Activated CD4-positive, alpha-beta memory T cell treated with anti-CD3 and anti-CD28 coated beads for 36 hours (primary cell): ENCODE results near the gene NWD2. TPM values are rescaled to one million over a fixed set of nuclear protein-coding genes. Genes with fewer than 3 reads are reported as not detected.

Experiments used
- CTCF ChIA-PET: fragments of 350-600 bp; sonication (Branson Sonifier 250); formaldehyde crosslinking; loops from one replicate; lab custom pipeline; 2021; ENCODE audit warnings: antibody characterized with exemption, inconsistent platforms; lab: Charles Lee
- POLR2A ChIA-PET: fragments of 350-600 bp; sonication (Branson Sonifier 250); formaldehyde crosslinking; loops from one replicate; lab custom pipeline; 2021; ENCODE audit warnings: antibody characterized with exemption; lab: Charles Lee
- DNase-seq: peaks from one replicate; pipeline ENCODE4 v3.0.0-alpha.2; 2020
- H3K27ac Mint-ChIP-seq: one replicate; pipeline ENCODE4 v1.8.0; 2021; ENCODE audit warnings: mixed read lengths
- H3K27me3 Mint-ChIP-seq: one replicate; pipeline ENCODE4 v1.8.0; 2021; ENCODE audit warnings: mixed read lengths
- H3K36me3 Mint-ChIP-seq: one replicate; pipeline ENCODE4 v1.8.0; 2021; ENCODE audit warnings: mixed read lengths
- H3K4me1 Mint-ChIP-seq: one replicate; pipeline ENCODE4 v1.8.0; 2021; ENCODE audit warnings: low read depth, mixed read lengths
- H3K4me3 Mint-ChIP-seq: one replicate; pipeline ENCODE4 v1.8.0; 2021; ENCODE audit warnings: mild to moderate bottlenecking, mixed read lengths
- H3K9me3 Mint-ChIP-seq: one replicate; pipeline ENCODE4 v1.8.0; 2021; ENCODE audit warnings: mixed read lengths
- intact Hi-C: fragments of 100-400 bp; cut with micrococcal nuclease; formaldehyde crosslinking; loops from one replicate; pipeline ENCODE4 v1.15.1; 2023
- total RNA-seq, 2 experiments: library from RNA; stranded (reverse); gene quantifications; one replicate each; pipeline ENCODE4 v1.2.3, GENCODE V29; 2021

Gene NWD2
- total RNA-seq, 2 experiments from 2014 or later = not detected

GRCh38 chr4:37451656-37452055 is 207.1 kb downstream of the NWD2 start:
- POLR2A ChIA-PET = no interaction called here
- Mint-ChIP-seq H3K27ac (no peak overlapping the region), H3K36me3 (no peaks in the 10 kb centered on the region), H3K9me3 (no peaks in the 10 kb centered on the region), H3K27me3 (peaks cover 29% of the 10 kb centered on the region), H3K4me1 (peaks cover 12% of the 10 kb centered on the region), H3K4me3 (no peak overlapping the region)
- intact Hi-C loops = loop anchor here (2.0 to 10.0 kb wide), 4 partner anchors 329 to 583 kb away; partner anchors contain the start of gene TBC1D1
- no peak for DNase-seq
- CTCF ChIA-PET = interaction anchor here (3.2 kb wide), 1 partner anchor 114 kb away, joined by 39 read pairs; no protein-coding TSS in a partner anchor

GRCh38 chr4:37452952-37453280 is 208.4 kb downstream of the NWD2 start:
- POLR2A ChIA-PET = interaction anchor here (1.2 kb wide), 1 partner anchor 114 kb away, joined by 3 read pairs; no protein-coding TSS in a partner anchor
- Mint-ChIP-seq H3K9me3 (no peaks in the 10 kb centered on the region), H3K36me3 (no peaks in the 10 kb centered on the region), H3K4me1 (peaks cover 12% of the 10 kb centered on the region), H3K27me3 (peaks cover 33% of the 10 kb centered on the region), H3K4me3 (peak overlapping the region; percentile 52), H3K27ac (no peak overlapping the region)
- CTCF ChIA-PET = interaction anchor here (0.7 to 3.2 kb wide), 12 partner anchors 10 to 326 kb away, joined by 3 to 39 read pairs (median 4); no protein-coding TSS in a partner anchor
- intact Hi-C loops = loop anchor here (1.0 to 10.0 kb wide), 5 partner anchors 113 to 582 kb away; partner anchors contain the start of gene TBC1D1
- DNase-seq = peak; percentile 55

GRCh38 chr4:37453281-37453998 is 208.9 kb downstream of the NWD2 start:
- CTCF ChIA-PET = interaction anchor here (0.7 to 3.2 kb wide), 13 partner anchors 9 to 325 kb away, joined by 3 to 39 read pairs (median 4); no protein-coding TSS in a partner anchor
- POLR2A ChIA-PET = interaction anchor here (1.2 kb wide), 2 partner anchors 12 to 113 kb away, joined by 3 read pairs; no protein-coding TSS in a partner anchor
- peaks cover 12% of the 10 kb centered on the region for H3K4me1 Mint-ChIP-seq

GRCh38 chr4:37453999-37454800 is 209.7 kb downstream of the NWD2 start:
- Mint-ChIP-seq H3K27me3 (peaks cover 33% of the 10 kb centered on the region), H3K27ac (no peak overlapping the region), H3K36me3 (no peaks in the 10 kb centered on the region), H3K4me3 (no peak overlapping the region), H3K9me3 (no peaks in the 10 kb centered on the region), H3K4me1 (peaks cover 12% of the 10 kb centered on the region)
- intact Hi-C loops = loop anchor here (1.0 to 10.0 kb wide), 5 partner anchors 112 to 581 kb away; partner anchors contain the start of gene TBC1D1
- no peak for DNase-seq
- ChIA-PET POLR2A (interaction anchor here (1.2 kb wide), 2 partner anchors 11 to 113 kb away, joined by 3 read pairs; no protein-coding TSS in a partner anchor), CTCF (interaction anchor here (0.7 to 3.2 kb wide), 5 partner anchors 9 to 148 kb away, joined by 3 to 39 read pairs (median 6); no protein-coding TSS in a partner anchor)

More at GRCh38 chr4:37453281-37453998, 208.9 kb downstream of the NWD2 start:
- Mint-ChIP-seq H3K36me3 (no peaks in the 10 kb centered on the region), H3K27me3 (peaks cover 33% of the 10 kb centered on the region), H3K4me3 (peak overlapping the region; percentile 52), H3K9me3 (no peaks in the 10 kb centered on the region), H3K27ac (no peak overlapping the region)
- intact Hi-C loops = loop anchor here (1.0 to 10.0 kb wide), 5 partner anchors 113 to 581 kb away; partner anchors contain the start of gene TBC1D1
- DNase-seq = peak; percentile 58

GRCh38 chr4:37455301-37456131 is 211.0 kb downstream of the NWD2 start:
- intact Hi-C loops = loop anchor here (10.0 kb wide), 1 partner anchor 579 kb away; no protein-coding TSS in a partner anchor
- Mint-ChIP-seq H3K4me3 (no peak overlapping the region), H3K36me3 (no peaks in the 10 kb centered on the region), H3K27me3 (peaks cover 34% of the 10 kb centered on the region), H3K9me3 (no peaks in the 10 kb centered on the region), H3K4me1 (peaks cover 12% of the 10 kb centered on the region), H3K27ac (no peak overlapping the region)
- DNase-seq = no peak
- ChIA-PET CTCF (no interaction called here), POLR2A (no interaction called here)

GRCh38 chr4:37461801-37462200 is 217.3 kb downstream of the NWD2 start:
- no peaks in the 10 kb centered on the region for H3K36me3 Mint-ChIP-seq
- no peak overlapping the region for H3K4me3 Mint-ChIP-seq
- intact Hi-C loops = no loop called here
- peaks cover 7% of the 10 kb centered on the region for H3K27me3 Mint-ChIP-seq
- DNase-seq = no peak
- H3K27ac Mint-ChIP-seq = no peak overlapping the region
- ChIA-PET POLR2A (no interaction called here), CTCF (no interaction called here)
- H3K4me1 Mint-ChIP-seq = no peaks in the 10 kb centered on the region
- H3K9me3 Mint-ChIP-seq = no peaks in the 10 kb centered on the region

- no peak for DNase-seq
- H3K9me3 Mint-ChIP-seq = no peaks in the 10 kb centered on the region
- H3K36me3 Mint-ChIP-seq = no peaks in the 10 kb centered on the region
- CTCF ChIA-PET = no interaction called here
- no peak overlapping the region for H3K4me3 Mint-ChIP-seq
- POLR2A ChIA-PET = no interaction called here
- intact Hi-C loops = no loop called here
- H3K27ac Mint-ChIP-seq = no peak overlapping the region
- H3K27me3 Mint-ChIP-seq = peaks cover 3% of the 10 kb centered on the region
- no peaks in the 10 kb centered on the region for H3K4me1 Mint-ChIP-seq
These were observed 218.7 kb downstream of the NWD2 start for GRCh38 chr4:37463033-37463856.

GRCh38 chr4:37464373-37465128 is 220.0 kb downstream of the NWD2 start:
- no peaks in the 10 kb centered on the region for H3K36me3 Mint-ChIP-seq
- POLR2A ChIA-PET = no interaction called here

GRCh38 chr4:37465296-37465695 is 220.8 kb downstream of the NWD2 start:
- no peaks in the 10 kb centered on the region for H3K4me1 Mint-ChIP-seq
- intact Hi-C loops = no loop called here
- POLR2A ChIA-PET = interaction anchor here (1.0 kb wide), 1 partner anchor 11 kb away, joined by 3 read pairs; a partner anchor contains a TSS

More at GRCh38 chr4:37464373-37465128, 220.0 kb downstream of the NWD2 start:
- Mint-ChIP-seq H3K27ac (no peak overlapping the region), H3K4me3 (no peak overlapping the region), H3K9me3 (no peaks in the 10 kb centered on the region), H3K27me3 (peaks cover 3% of the 10 kb centered on the region), H3K4me1 (no peaks in the 10 kb centered on the region)
- CTCF ChIA-PET = no interaction called here
- intact Hi-C loops = no loop called here
- DNase-seq = no peak

GRCh38 chr4:37465845-37466244 is 221.3 kb downstream of the NWD2 start:
- Mint-ChIP-seq H3K27ac (no peak overlapping the region), H3K36me3 (no peaks in the 10 kb centered on the region), H3K4me1 (no peaks in the 10 kb centered on the region), H3K4me3 (no peak overlapping the region), H3K9me3 (no peaks in the 10 kb centered on the region), H3K27me3 (peaks cover 3% of the 10 kb centered on the region)
- intact Hi-C loops = no loop called here
- POLR2A ChIA-PET = interaction anchor here (1.0 kb wide), 1 partner anchor 12 kb away, joined by 3 read pairs; a partner anchor contains a TSS
- CTCF ChIA-PET = no interaction called here
- DNase-seq = no peak

More at GRCh38 chr4:37465296-37465695, 220.8 kb downstream of the NWD2 start:
- H3K9me3 Mint-ChIP-seq = no peaks in the 10 kb centered on the region
- no peak for DNase-seq
- peaks cover 2% of the 10 kb centered on the region for H3K27me3 Mint-ChIP-seq
- H3K4me3 Mint-ChIP-seq = no peak overlapping the region
- H3K27ac Mint-ChIP-seq = no peak overlapping the region
- CTCF ChIA-PET = no interaction called here
- no peaks in the 10 kb centered on the region for H3K36me3 Mint-ChIP-seq
